ENCODE results near the gene DHX9.

DHX9 gene

GRCh38 chr1:182860658-182861057 lies 21.5 kb downstream of the DHX9 start:
- Histone ChIP-seq H3K9me3 (ENCODE audit: control insufficient read depth, low read length) (no peaks in the 10 kb centered on the region), H3K4me3 (ENCODE audit: insufficient read depth, low read depth, low read length, poor library complexity, severe bottlenecking) (no peak overlapping the region), H3K36me3 (ENCODE audit: control insufficient read depth, insufficient read depth, low read length) (peaks cover 95% of the 10 kb centered on the region), H3K27ac (ENCODE audit: insufficient read depth, low read length, poor library complexity, severe bottlenecking) (no peak overlapping the region), H3K4me1 (ENCODE audit: control insufficient read depth, insufficient read depth, low read length, poor library complexity, severe bottlenecking) (no peaks in the 10 kb centered on the region), H3K27me3 (replicated peaks; ENCODE audit: control insufficient read depth, insufficient read depth, low read length, poor library complexity, severe bottlenecking) (no peaks in the 10 kb centered on the region)
- DNase-seq, result no peak

- Histone ChIP-seq H3K36me3 (ENCODE audit: control insufficient read depth, insufficient read depth, low read length) (peaks cover 95% of the 10 kb centered on the region), H3K27ac (ENCODE audit: insufficient read depth, low read length, poor library complexity, severe bottlenecking) (no peak overlapping the region), H3K4me1 (ENCODE audit: control insufficient read depth, insufficient read depth, low read length, poor library complexity, severe bottlenecking) (no peaks in the 10 kb centered on the region), H3K9me3 (ENCODE audit: control insufficient read depth, low read length) (no peaks in the 10 kb centered on the region), H3K4me3 (ENCODE audit: insufficient read depth, low read depth, low read length, poor library complexity, severe bottlenecking) (no peak overlapping the region), H3K27me3 (replicated peaks; ENCODE audit: control insufficient read depth, insufficient read depth, low read length, poor library complexity, severe bottlenecking) (no peaks in the 10 kb centered on the region)
- DNase-seq, result no peak
Observed at GRCh38 chr1:182861994-182862393, 22.8 kb downstream of the DHX9 start.

GRCh38 chr1:182862827-182863226 lies 23.7 kb downstream of the DHX9 start:
- Histone ChIP-seq H3K4me3 (ENCODE audit: insufficient read depth, low read depth, low read length, poor library complexity, severe bottlenecking) (no peak overlapping the region), H3K36me3 (ENCODE audit: control insufficient read depth, insufficient read depth, low read length) (peaks cover 95% of the 10 kb centered on the region), H3K4me1 (ENCODE audit: control insufficient read depth, insufficient read depth, low read length, poor library complexity, severe bottlenecking) (no peaks in the 10 kb centered on the region), H3K27ac (ENCODE audit: insufficient read depth, low read length, poor library complexity, severe bottlenecking) (no peak overlapping the region), H3K9me3 (ENCODE audit: control insufficient read depth, low read length) (no peaks in the 10 kb centered on the region), H3K27me3 (replicated peaks; ENCODE audit: control insufficient read depth, insufficient read depth, low read length, poor library complexity, severe bottlenecking) (no peaks in the 10 kb centered on the region)
- no peak for DNase-seq

GRCh38 chr1:182863940-182864339 lies 24.8 kb downstream of the DHX9 start:
- Histone ChIP-seq H3K27me3 (replicated peaks; ENCODE audit: control insufficient read depth, insufficient read depth, low read length, poor library complexity, severe bottlenecking) (no peaks in the 10 kb centered on the region), H3K4me1 (ENCODE audit: control insufficient read depth, insufficient read depth, low read length, poor library complexity, severe bottlenecking) (no peaks in the 10 kb centered on the region), H3K9me3 (ENCODE audit: control insufficient read depth, low read length) (no peaks in the 10 kb centered on the region), H3K4me3 (ENCODE audit: insufficient read depth, low read depth, low read length, poor library complexity, severe bottlenecking) (no peak overlapping the region), H3K36me3 (ENCODE audit: control insufficient read depth, insufficient read depth, low read length) (peaks cover 95% of the 10 kb centered on the region), H3K27ac (ENCODE audit: insufficient read depth, low read length, poor library complexity, severe bottlenecking) (no peak overlapping the region)
- no peak for DNase-seq

- H3K27ac ChIP-seq (ENCODE audit: insufficient read depth, low read length, poor library complexity, severe bottlenecking), result no peak overlapping the region
- H3K9me3 ChIP-seq (ENCODE audit: control insufficient read depth, low read length), result no peaks in the 10 kb centered on the region
- no peak for DNase-seq
- H3K4me3 ChIP-seq (ENCODE audit: insufficient read depth, low read depth, low read length, poor library complexity, severe bottlenecking), result no peak overlapping the region
- no peaks in the 10 kb centered on the region for H3K27me3 ChIP-seq (replicated peaks; ENCODE audit: control insufficient read depth, insufficient read depth, low read length, poor library complexity, severe bottlenecking)
- H3K36me3 ChIP-seq (ENCODE audit: control insufficient read depth, insufficient read depth, low read length), result peaks cover 88% of the 10 kb centered on the region
- H3K4me1 ChIP-seq (ENCODE audit: control insufficient read depth, insufficient read depth, low read length, poor library complexity, severe bottlenecking), result no peaks in the 10 kb centered on the region
Observed at GRCh38 chr1:182867861-182868260, 28.7 kb downstream of the DHX9 start.

- DNase-seq, result no peak
- Histone ChIP-seq H3K4me3 (ENCODE audit: insufficient read depth, low read depth, low read length, poor library complexity, severe bottlenecking) (no peak overlapping the region), H3K9me3 (ENCODE audit: control insufficient read depth, low read length) (no peaks in the 10 kb centered on the region), H3K36me3 (ENCODE audit: control insufficient read depth, insufficient read depth, low read length) (peaks cover 90% of the 10 kb centered on the region), H3K27me3 (replicated peaks; ENCODE audit: control insufficient read depth, insufficient read depth, low read length, poor library complexity, severe bottlenecking) (no peaks in the 10 kb centered on the region), H3K4me1 (ENCODE audit: control insufficient read depth, insufficient read depth, low read length, poor library complexity, severe bottlenecking) (no peaks in the 10 kb centered on the region), H3K27ac (ENCODE audit: insufficient read depth, low read length, poor library complexity, severe bottlenecking) (no peak overlapping the region)
Observed at GRCh38 chr1:182869241-182869666, 30.1 kb downstream of the DHX9 start.

GRCh38 chr1:182872881-182873280 lies 33.7 kb downstream of the DHX9 start:
- no peaks in the 10 kb centered on the region for H3K9me3 ChIP-seq (ENCODE audit: control insufficient read depth, low read length)
- H3K36me3 ChIP-seq (ENCODE audit: control insufficient read depth, insufficient read depth, low read length), result peaks cover 90% of the 10 kb centered on the region
- DNase-seq, result no peak
- no peaks in the 10 kb centered on the region for H3K27me3 ChIP-seq (replicated peaks; ENCODE audit: control insufficient read depth, insufficient read depth, low read length, poor library complexity, severe bottlenecking)
- no peaks in the 10 kb centered on the region for H3K4me1 ChIP-seq (ENCODE audit: control insufficient read depth, insufficient read depth, low read length, poor library complexity, severe bottlenecking)
- no peak overlapping the region for H3K4me3 ChIP-seq (ENCODE audit: insufficient read depth, low read depth, low read length, poor library complexity, severe bottlenecking)
- no peak overlapping the region for H3K27ac ChIP-seq (ENCODE audit: insufficient read depth, low read length, poor library complexity, severe bottlenecking)

GRCh38 chr1:182875889-182876288 lies 36.7 kb downstream of the DHX9 start:
- no peak overlapping the region for H3K27ac ChIP-seq (ENCODE audit: insufficient read depth, low read length, poor library complexity, severe bottlenecking)
- H3K4me1 ChIP-seq (ENCODE audit: control insufficient read depth, insufficient read depth, low read length, poor library complexity, severe bottlenecking), result no peaks in the 10 kb centered on the region
- no peaks in the 10 kb centered on the region for H3K27me3 ChIP-seq (replicated peaks; ENCODE audit: control insufficient read depth, insufficient read depth, low read length, poor library complexity, severe bottlenecking)
- H3K4me3 ChIP-seq (ENCODE audit: insufficient read depth, low read depth, low read length, poor library complexity, severe bottlenecking), result no peak overlapping the region
- peaks cover 96% of the 10 kb centered on the region for H3K36me3 ChIP-seq (ENCODE audit: control insufficient read depth, insufficient read depth, low read length)
- DNase-seq, result no peak
- H3K9me3 ChIP-seq (ENCODE audit: control insufficient read depth, low read length), result no peaks in the 10 kb centered on the region

- H3K4me3 ChIP-seq (ENCODE audit: insufficient read depth, low read depth, low read length, poor library complexity, severe bottlenecking), result no peak overlapping the region
- H3K4me1 ChIP-seq (ENCODE audit: control insufficient read depth, insufficient read depth, low read length, poor library complexity, severe bottlenecking), result no peaks in the 10 kb centered on the region
- no peak for DNase-seq
- H3K27ac ChIP-seq (ENCODE audit: insufficient read depth, low read length, poor library complexity, severe bottlenecking), result no peak overlapping the region
- H3K27me3 ChIP-seq (replicated peaks; ENCODE audit: control insufficient read depth, insufficient read depth, low read length, poor library complexity, severe bottlenecking), result no peaks in the 10 kb centered on the region
- no peaks in the 10 kb centered on the region for H3K9me3 ChIP-seq (ENCODE audit: control insufficient read depth, low read length)
- peaks cover 99% of the 10 kb centered on the region for H3K36me3 ChIP-seq (ENCODE audit: control insufficient read depth, insufficient read depth, low read length)
Observed at GRCh38 chr1:182877331-182877730, 38.2 kb downstream of the DHX9 start.

- H3K4me1 ChIP-seq (ENCODE audit: control insufficient read depth, insufficient read depth, low read length, poor library complexity, severe bottlenecking), result no peaks in the 10 kb centered on the region
- H3K27me3 ChIP-seq (replicated peaks; ENCODE audit: control insufficient read depth, insufficient read depth, low read length, poor library complexity, severe bottlenecking), result no peaks in the 10 kb centered on the region
- H3K9me3 ChIP-seq (ENCODE audit: control insufficient read depth, low read length), result no peaks in the 10 kb centered on the region
- no peak for DNase-seq
- no peak overlapping the region for H3K4me3 ChIP-seq (ENCODE audit: insufficient read depth, low read depth, low read length, poor library complexity, severe bottlenecking)
- H3K36me3 ChIP-seq (ENCODE audit: control insufficient read depth, insufficient read depth, low read length), result peaks cover 99% of the 10 kb centered on the region
- no peak overlapping the region for H3K27ac ChIP-seq (ENCODE audit: insufficient read depth, low read length, poor library complexity, severe bottlenecking)
Observed at GRCh38 chr1:182877842-182878241, 38.7 kb downstream of the DHX9 start.

GRCh38 chr1:182884872-182885271 lies 45.7 kb downstream of the DHX9 start:
- H3K27ac ChIP-seq (ENCODE audit: insufficient read depth, low read length, poor library complexity, severe bottlenecking), result no peak overlapping the region
- H3K36me3 ChIP-seq (ENCODE audit: control insufficient read depth, insufficient read depth, low read length), result peaks cover 87% of the 10 kb centered on the region
- DNase-seq, result no peak
- no peaks in the 10 kb centered on the region for H3K9me3 ChIP-seq (ENCODE audit: control insufficient read depth, low read length)
- no peaks in the 10 kb centered on the region for H3K4me1 ChIP-seq (ENCODE audit: control insufficient read depth, insufficient read depth, low read length, poor library complexity, severe bottlenecking)
- H3K27me3 ChIP-seq (replicated peaks; ENCODE audit: control insufficient read depth, insufficient read depth, low read length, poor library complexity, severe bottlenecking), result no peaks in the 10 kb centered on the region
- no peak overlapping the region for H3K4me3 ChIP-seq (ENCODE audit: insufficient read depth, low read depth, low read length, poor library complexity, severe bottlenecking)
